Fibroblast of lung (primary cell): ENCODE measurements around the gene MYL10. TPM values are rescaled to one million over a fixed set of nuclear protein-coding genes. Genes with fewer than 3 reads are reported as not detected.

ENCODE experiments used
- DNase-seq, 2 donors: peaks; one replicate each; pipeline versions ENCODE4 v3.0.0 to v3.0.0-alpha.2; 2010; ENCODE audit warnings: low read depth in 2 of 2
- H2AFZ ChIP-seq: 2 replicates; pipeline ENCODE4 v1.5.1; 2012; ENCODE audit warnings: low read length, control low read depth, inconsistent platforms
- H3K27ac ChIP-seq: 2 replicates; pipeline ENCODE4 v1.5.1; 2011; ENCODE audit warnings: low read length, control low read depth; ENCODE audit not compliant: insufficient read depth
- H3K27me3 ChIP-seq: 2 replicates; pipeline ENCODE4 v1.5.1; 2011; ENCODE audit warnings: mild to moderate bottlenecking, low read length; ENCODE audit not compliant: control insufficient read depth, insufficient read depth
- H3K36me3 ChIP-seq: 2 replicates; pipeline ENCODE4 v1.5.1; 2011; ENCODE audit warnings: low read length; ENCODE audit not compliant: control insufficient read depth, insufficient read depth
- H3K4me1 ChIP-seq: 2 replicates; pipeline ENCODE4 v1.5.1; 2011; ENCODE audit warnings: low read length; ENCODE audit not compliant: control insufficient read depth, insufficient read depth; ENCODE audit errors: extremely low read depth
- H3K4me2 ChIP-seq: 2 replicates; pipeline ENCODE4 v1.5.1; 2011; ENCODE audit warnings: low read length, control low read depth; ENCODE audit not compliant: insufficient read depth; ENCODE audit errors: extremely low read depth
- H3K4me3 ChIP-seq, 4 experiments: fragments of 200-600 bp in 1 of 4; sonication (generic) in 1 of 4; replicated peaks in 1 of 4; 2 replicates each; pipeline ENCODE4 v1.5.1; 2011 to 2016; ENCODE audit warnings: low read length in 4 of 4, low read depth in 3 of 4, mild to moderate bottlenecking in 3 of 4, control low read depth in 2 of 4, inconsistent platforms in 1 of 4, mixed read lengths in 1 of 4; ENCODE audit not compliant: insufficient read depth in 1 of 4; ENCODE audit errors: control extremely low read depth in 1 of 4
- H3K79me2 ChIP-seq: 2 replicates; pipeline ENCODE4 v1.5.1; 2012; ENCODE audit warnings: mild to moderate bottlenecking, low read length, inconsistent platforms; ENCODE audit not compliant: control insufficient read depth, insufficient read depth
- H3K9ac ChIP-seq: 2 replicates; pipeline ENCODE4 v1.5.1; 2011; ENCODE audit warnings: mild to moderate bottlenecking, low read length, control low read depth; ENCODE audit not compliant: insufficient read depth
- H3K9me3 ChIP-seq: 2 replicates; pipeline ENCODE4 v1.5.1; 2012; ENCODE audit warnings: low read depth, low read length; ENCODE audit not compliant: control insufficient read depth, insufficient read depth
- H4K20me1 ChIP-seq: 2 replicates; pipeline ENCODE4 v1.5.1; 2011; ENCODE audit warnings: low read length; ENCODE audit not compliant: control insufficient read depth, insufficient read depth; ENCODE audit errors: extremely low read depth
- CTCF ChIP-seq, 2 donors: IDR thresholded peaks in 1 of 2; conservative IDR thresholded peaks in 1 of 2; 1 replicate in 1 of 2; 2 replicates in 1 of 2; pipeline ENCODE4 v1.5.1; 2011 to 2012; ENCODE audit warnings: low read length in 2 of 2, control low read depth in 1 of 2, inconsistent platforms in 1 of 2, low read depth in 1 of 2, mild to moderate bottlenecking in 1 of 2
- EZH2 ChIP-seq: IDR thresholded peaks from 2 replicates; pipeline ENCODE4 v1.5.1; 2012; ENCODE audit warnings: low read length, control low read depth, mild to moderate bottlenecking; ENCODE audit errors: missing control alignments
- polyA plus RNA-seq, 2 donors: library from polyadenylated mRNA; depleted of rRNA in 1 of 2; stranded (reverse) in 1 of 2; unstranded in 1 of 2; fragments of >200 nt; gene quantifications; 2 replicates each; pipeline ENCODE4 v1.2.1, GENCODE V29; 2011 to 2012; ENCODE audit warnings: missing spikeins in 1 of 2
- total RNA-seq: library from RNA; depleted of rRNA; stranded (reverse); fragments of >200 nt; gene quantifications from 2 replicates; pipeline ENCODE4 v1.2.1, GENCODE V29; 2014

The MYL10 gene
- total and polyA plus RNA-seq, 2 donors (not counting 1 experiment from before 2014, with no cell fraction given): not detected

GRCh38 chr7:101622609-101623173, 6.4 kb downstream of the MYL10 start:
- DNase-seq: peak in 1 of 2 donors; percentile 59
- H3K9ac ChIP-seq: no peak overlapping the region
- no peaks in the 10 kb centered on the region for H3K36me3 ChIP-seq
- no peaks in the 10 kb centered on the region for H3K4me1 ChIP-seq
- no peak overlapping the region for H3K27ac ChIP-seq
- H4K20me1 ChIP-seq: no peaks in the 10 kb centered on the region
- H2AFZ ChIP-seq: no peak overlapping the region
- no peaks in the 10 kb centered on the region for H3K79me2 ChIP-seq
- no peaks in the 10 kb centered on the region for H3K9me3 ChIP-seq
- TF ChIP-seq EZH2: no peak
- TF ChIP-seq CTCF (conservative IDR thresholded peaks at IDR 0.05 in 1 of 2, IDR thresholded peaks at IDR 0.05 in 1 of 2; ENCODE audit: low read depth in 1 of 2, low read length in 2 of 2): no peak
- H3K27me3 ChIP-seq: no peaks in the 10 kb centered on the region
- H3K4me2 ChIP-seq: no peak overlapping the region
- H3K4me3 ChIP-seq: no peak overlapping the region

GRCh38 chr7:101620991-101621390, 8.1 kb downstream of the MYL10 start:
- no peak overlapping the region for H3K9ac ChIP-seq
- no peaks in the 10 kb centered on the region for H4K20me1 ChIP-seq
- no peak overlapping the region for H2AFZ ChIP-seq
- no peak overlapping the region for H3K4me2 ChIP-seq
- TF ChIP-seq CTCF (conservative IDR thresholded peaks at IDR 0.05 in 1 of 2, IDR thresholded peaks at IDR 0.05 in 1 of 2; ENCODE audit: low read depth in 1 of 2, low read length in 2 of 2): no peak
- no peak for TF ChIP-seq EZH2
- H3K4me3 ChIP-seq: no peak overlapping the region
- DNase-seq: no peak
- H3K27ac ChIP-seq: no peak overlapping the region
- no peaks in the 10 kb centered on the region for H3K36me3 ChIP-seq
- H3K79me2 ChIP-seq: no peaks in the 10 kb centered on the region
- no peaks in the 10 kb centered on the region for H3K9me3 ChIP-seq
- no peaks in the 10 kb centered on the region for H3K27me3 ChIP-seq
- no peaks in the 10 kb centered on the region for H3K4me1 ChIP-seq

GRCh38 chr7:101620395-101620794, 8.7 kb downstream of the MYL10 start:
- no peaks in the 10 kb centered on the region for H3K79me2 ChIP-seq
- H3K9me3 ChIP-seq: no peaks in the 10 kb centered on the region
- no peak for DNase-seq
- no peak overlapping the region for H3K4me2 ChIP-seq
- TF ChIP-seq EZH2: no peak
- no peak for TF ChIP-seq CTCF (conservative IDR thresholded peaks at IDR 0.05 in 1 of 2, IDR thresholded peaks at IDR 0.05 in 1 of 2; ENCODE audit: low read depth in 1 of 2, low read length in 2 of 2)
- no peaks in the 10 kb centered on the region for H3K27me3 ChIP-seq
- H3K36me3 ChIP-seq: no peaks in the 10 kb centered on the region
- H3K27ac ChIP-seq: no peak overlapping the region
- H4K20me1 ChIP-seq: no peaks in the 10 kb centered on the region
- no peak overlapping the region for H3K9ac ChIP-seq
- H2AFZ ChIP-seq: no peak overlapping the region
- no peak overlapping the region for H3K4me3 ChIP-seq
- no peaks in the 10 kb centered on the region for H3K4me1 ChIP-seq
